ENCODE data around the gene DBX2.

Gene DBX2

DNA sequence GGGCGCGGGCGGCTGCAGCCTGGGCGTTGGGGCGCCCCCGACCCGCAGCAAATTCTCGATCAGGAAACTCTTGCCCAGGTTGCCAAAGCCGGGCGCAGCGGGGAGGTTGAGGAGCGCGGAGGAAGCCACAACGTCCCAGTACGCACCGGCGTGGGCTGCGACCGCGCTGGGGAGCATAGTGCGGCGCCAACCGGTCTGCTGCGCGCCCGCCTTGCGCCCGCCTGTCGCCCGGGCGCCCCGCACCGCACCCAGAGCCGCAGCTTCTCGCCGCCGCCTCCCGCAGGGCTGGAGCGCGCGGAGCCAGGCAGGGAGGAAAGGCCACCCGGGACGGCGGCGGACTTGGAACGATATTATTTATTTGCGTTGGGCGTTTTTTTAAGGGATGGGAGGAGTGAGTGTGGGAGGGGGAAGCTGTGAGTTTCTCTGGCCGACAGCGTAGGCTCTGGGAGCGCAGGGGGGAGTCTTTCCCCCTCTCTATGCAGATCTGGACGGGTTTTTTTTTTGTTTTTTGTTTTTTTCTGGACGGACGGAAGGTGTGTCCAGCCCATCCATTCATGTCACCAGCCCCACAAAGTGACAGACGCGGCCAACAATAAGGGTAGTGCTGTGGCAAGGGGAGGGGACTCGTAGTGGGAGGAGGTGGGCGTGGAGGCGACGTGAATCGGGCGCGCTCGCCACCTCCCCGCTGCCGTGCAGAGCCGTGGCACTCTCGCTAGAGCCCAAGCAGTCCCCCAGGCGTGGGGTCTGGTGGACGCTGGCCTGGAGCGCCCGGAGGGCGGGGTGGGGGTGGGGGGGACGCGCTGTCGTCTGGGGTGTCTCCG, at the start of gene DBX2:
Gene DBX2 (minus strand): TSS at position 349 of the 821 bp plus-strand sequence. CDS start 172 bp downstream, at position 177.
- no peak for TF ChIP-seq GATA3 (IDR thresholded peaks at IDR 0.05; ENCODE audit: low read depth, low read length)
- TF ChIP-seq GATA2 (IDR thresholded peaks at IDR 0.05; ENCODE audit: low read depth, low read length) = no peak

DNA sequence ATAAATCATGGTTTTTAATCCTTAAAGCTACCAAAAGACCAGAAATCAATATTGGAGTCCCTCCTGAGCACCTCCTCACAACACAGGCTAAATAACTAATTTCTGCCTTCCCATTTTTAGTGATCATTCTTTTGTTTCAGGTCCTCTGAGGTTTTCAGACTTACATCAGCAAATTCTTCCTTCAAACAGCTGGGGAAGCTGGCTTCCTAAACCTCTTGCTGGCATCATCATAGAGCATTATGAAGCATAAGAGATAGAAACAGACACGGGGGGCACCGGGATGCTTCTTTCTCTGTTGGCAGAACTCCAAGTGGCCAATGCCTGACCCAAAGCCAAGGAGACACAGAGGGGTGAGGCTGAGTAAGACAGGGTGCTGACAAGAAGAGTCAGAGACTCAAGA, 47.9 kb upstream of the DBX2 start:
- no peak for TF ChIP-seq GATA2 (IDR thresholded peaks at IDR 0.05; ENCODE audit: low read depth, low read length)
- TF ChIP-seq GATA3 (IDR thresholded peaks at IDR 0.05; ENCODE audit: low read depth, low read length) = no peak

DNA sequence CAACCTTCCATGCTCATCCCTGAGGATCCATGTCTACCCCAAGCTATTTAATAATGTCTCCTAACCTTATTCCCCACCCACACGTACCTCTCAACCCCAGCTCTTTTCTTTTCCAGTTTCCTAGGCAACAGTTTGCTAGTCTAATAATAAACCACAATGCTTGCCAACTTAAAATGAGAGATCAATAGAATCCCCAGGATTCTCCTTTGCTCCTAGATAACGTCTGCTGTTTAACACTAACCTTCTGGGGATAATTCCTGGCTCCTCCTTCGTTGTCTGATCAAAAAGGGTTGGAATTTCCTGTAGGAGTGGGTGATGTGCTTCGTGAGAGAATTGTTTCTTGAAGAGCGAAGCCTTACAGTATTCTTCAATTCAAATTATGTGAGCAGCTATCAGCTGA, 42.2 kb upstream of the DBX2 start:
- TF ChIP-seq GATA3 (IDR thresholded peaks at IDR 0.05; ENCODE audit: low read depth, low read length) = no peak
- TF ChIP-seq GATA2 (IDR thresholded peaks at IDR 0.05; ENCODE audit: low read depth, low read length) = no peak

DNA sequence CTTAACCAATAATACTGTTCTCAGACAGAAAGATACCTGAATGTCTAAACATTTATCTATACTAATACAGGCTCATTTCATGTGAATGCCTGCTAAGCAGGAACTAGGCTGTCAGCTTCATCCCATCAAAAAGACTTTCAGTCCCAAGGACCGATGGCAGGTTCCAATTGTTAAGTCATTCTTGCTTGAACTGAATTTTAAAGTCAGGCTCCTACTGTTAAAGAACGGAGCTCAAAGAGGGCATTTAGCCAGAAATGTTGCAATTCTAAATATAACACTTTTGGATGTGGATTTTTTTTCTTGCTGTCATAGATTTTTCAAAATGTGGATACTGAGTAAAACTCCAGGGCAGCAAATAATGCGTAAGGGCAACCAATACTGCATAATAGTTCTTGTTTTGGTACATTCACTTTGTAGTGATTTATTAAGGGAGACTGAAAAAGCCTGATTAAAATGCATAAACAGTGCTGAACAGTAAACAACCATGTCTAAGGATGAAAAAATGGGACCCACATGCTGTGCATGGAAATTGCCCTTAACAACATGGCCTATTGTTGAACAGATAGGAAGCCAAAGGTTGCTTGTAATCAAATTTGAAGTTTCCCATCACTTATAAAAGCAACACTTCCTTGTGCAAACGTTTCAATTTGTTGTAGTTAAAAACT, 38.6 kb upstream of the DBX2 start:
- TF ChIP-seq GATA3 (IDR thresholded peaks at IDR 0.05; ENCODE audit: low read depth, low read length) (no peak), GATA2 (IDR thresholded peaks at IDR 0.05; ENCODE audit: low read depth, low read length) (no peak)

DNA sequence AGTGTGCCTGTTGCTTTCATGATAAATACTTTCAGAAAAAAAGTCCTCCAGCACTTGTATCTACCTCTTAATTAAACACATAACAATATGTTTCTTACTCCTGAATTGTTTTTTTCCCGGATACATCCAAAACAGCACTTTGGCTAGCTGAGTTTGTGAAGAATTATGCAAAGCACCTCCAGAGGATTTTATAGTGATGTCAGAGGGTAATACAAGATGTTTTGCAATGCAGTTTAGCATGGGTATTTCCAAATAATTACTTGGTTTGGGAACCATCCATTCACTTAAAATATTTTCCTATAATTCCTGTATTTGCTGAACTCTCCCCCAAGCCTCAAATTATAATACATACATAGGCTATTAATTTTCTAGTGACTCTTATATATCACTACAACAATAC, 37.7 kb upstream of the DBX2 start:
- TF ChIP-seq GATA3 (IDR thresholded peaks at IDR 0.05; ENCODE audit: low read depth, low read length) (no peak), GATA2 (IDR thresholded peaks at IDR 0.05; ENCODE audit: low read depth, low read length) (no peak)

DNA sequence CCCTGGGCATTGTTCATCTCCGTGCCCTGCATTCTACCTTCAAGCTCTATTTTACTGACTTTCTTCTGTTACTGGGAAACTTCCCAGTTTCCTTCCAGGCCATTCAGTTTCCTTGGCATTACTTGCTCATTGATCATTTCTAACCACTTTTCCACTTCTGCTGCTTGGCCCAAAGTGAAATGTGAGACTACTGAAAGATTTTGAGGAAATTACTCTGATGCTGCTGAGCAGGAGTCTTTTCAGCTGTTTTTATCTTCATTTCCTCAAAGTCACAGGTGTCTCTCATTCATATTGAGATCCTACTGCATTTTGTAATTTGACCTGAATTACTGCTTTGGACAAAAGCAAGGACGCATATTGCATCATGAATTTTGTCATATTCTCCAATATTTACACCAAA, 26.4 kb upstream of the DBX2 start:
- TF ChIP-seq GATA3 (IDR thresholded peaks at IDR 0.05; ENCODE audit: low read depth, low read length) (no peak), GATA2 (IDR thresholded peaks at IDR 0.05; ENCODE audit: low read depth, low read length) (no peak)

DNA sequence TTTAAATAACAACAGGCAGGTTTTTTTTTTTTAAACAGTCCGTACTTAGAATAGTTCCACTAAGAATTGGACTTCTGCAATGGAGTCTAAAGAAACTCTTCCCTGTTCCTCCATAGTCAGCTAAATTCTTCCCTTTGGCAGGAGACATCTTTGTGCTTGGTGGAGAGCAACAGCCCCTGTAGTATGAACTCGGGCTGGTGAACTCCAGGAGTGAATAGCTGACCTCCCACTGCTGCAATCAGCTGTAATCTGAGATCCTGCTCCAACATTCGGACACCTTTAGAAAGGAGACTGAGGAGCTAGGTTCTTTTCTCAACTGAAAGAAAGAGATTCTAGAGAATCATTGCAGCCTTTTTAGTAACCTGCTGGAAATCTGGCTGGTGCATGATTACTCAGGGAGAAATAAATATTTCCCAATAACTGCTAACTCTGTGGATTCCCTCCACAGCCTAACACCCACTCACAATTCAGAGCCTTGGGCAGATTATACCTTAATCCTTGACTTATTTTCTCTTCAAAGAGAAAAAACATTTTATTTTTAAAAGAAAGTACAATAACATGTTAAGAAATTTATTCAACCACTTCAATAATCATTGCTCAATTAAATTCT, 25.6 kb upstream of the DBX2 start:
- TF ChIP-seq GATA2 (IDR thresholded peaks at IDR 0.05; ENCODE audit: low read depth, low read length) (no peak), GATA3 (IDR thresholded peaks at IDR 0.05; ENCODE audit: low read depth, low read length) (no peak)

DNA sequence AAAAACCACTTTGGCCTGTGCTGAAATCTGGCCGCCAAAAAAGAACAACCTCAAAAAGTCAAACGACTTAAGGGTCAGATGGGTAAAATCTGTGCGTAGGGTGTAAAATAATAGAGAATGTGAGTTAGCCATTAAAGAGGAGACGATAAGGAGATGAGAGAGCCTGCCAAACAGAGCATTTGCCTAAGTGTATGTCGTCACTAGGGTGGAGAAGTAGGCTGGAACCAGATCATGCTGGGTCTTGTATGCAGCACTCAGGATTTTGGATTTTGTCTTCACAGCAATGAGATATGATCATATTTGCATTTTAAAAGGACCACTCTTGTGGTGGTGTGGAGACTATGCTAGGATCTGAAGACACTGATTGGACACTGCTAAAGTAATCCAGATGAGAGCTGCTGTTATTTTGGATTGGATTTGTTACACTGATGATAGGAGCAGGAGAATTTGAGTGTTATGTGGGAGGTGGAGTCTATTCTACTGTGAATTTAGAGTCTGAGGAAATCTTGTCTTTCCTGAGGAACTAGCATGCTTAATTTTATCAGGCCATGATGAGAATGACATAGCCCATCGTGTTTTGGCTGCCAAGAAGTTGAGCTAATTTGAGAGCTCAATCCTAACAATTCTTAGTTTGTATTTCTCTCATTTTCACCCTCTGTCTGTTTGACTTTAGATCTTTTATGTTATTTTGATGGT, 24.8 kb upstream of the DBX2 start:
- no peak for TF ChIP-seq GATA3 (IDR thresholded peaks at IDR 0.05; ENCODE audit: low read depth, low read length)

DNA sequence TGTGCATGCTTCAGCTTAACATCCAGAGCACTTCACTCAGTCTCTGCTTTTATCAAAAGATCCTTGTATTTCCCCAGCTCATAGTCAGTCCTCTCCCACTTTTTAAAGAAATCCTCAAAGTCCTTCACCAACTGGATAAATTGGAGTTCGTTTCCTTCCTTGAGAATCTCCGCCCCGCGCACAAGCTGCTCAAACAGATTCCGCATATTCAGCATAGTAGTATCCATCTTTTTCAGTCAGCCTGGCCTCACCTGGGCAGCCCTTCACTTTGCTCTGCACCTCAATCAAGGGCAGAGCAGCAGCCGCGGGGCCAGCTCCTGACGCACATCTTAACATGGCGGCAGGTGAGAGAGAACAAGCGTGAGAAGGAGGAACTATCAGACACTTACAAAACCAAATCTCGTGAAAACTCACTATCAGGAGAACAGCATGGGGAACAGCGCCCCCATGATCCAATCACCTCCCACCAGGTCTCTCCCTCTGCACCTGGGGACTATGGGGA, 14.3 kb upstream of the DBX2 start:
- TF ChIP-seq GATA3 (IDR thresholded peaks at IDR 0.05; ENCODE audit: low read depth, low read length) (no peak), GATA2 (IDR thresholded peaks at IDR 0.05; ENCODE audit: low read depth, low read length) (no peak)

DNA sequence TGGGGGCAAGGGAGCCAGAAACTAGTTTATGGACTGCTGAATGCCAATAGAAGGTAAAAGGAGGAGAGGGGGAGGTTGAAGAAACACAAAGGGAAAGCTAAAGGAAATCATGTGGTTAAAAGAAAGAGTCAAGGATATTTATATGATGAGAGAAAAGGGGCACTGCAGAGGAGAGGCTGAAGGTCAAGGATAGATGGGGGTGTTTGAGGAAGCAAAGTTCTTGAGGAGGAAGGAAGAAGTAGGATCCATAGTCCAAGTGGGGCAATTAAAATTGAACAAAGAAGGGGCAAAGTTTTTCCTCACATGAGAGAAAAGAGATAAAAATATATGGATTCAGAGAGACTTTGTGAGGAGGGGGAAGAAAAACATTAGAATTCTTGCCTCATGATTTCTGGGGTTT, 10.1 kb upstream of the DBX2 start:
- TF ChIP-seq GATA2 (IDR thresholded peaks at IDR 0.05; ENCODE audit: low read depth, low read length) (no peak), GATA3 (IDR thresholded peaks at IDR 0.05; ENCODE audit: low read depth, low read length) (no peak)

DNA sequence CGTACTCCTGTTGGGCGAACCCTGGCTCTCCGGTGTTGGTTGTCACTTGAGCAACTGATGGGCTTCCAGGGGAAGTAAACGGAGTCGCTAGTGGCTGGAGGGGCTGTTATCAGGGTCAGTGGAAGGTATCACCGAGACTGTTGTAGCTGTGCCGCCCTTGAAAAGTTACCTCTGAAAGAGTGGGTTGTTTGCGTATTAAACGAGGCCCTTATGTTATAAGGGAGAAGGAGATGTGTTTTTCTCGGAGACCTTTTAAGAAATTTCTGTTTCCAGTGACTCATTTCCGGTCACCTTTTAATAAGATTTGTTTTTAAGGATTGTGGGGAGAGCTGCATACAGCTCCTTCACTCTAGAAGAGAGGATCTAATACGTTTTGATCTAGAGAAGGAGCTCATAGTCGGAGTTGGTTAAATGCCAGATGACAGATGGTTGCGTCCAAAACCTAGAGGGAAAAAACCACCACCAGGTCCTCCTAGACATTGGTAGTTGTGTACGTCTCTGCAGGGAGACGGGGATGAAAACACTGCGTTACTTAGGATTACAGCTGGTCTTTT, 750 bp upstream of the DBX2 start:
- TF ChIP-seq GATA3 (IDR thresholded peaks at IDR 0.05; ENCODE audit: low read depth, low read length) (no peak), GATA2 (IDR thresholded peaks at IDR 0.05; ENCODE audit: low read depth, low read length) (no peak)

DNA sequence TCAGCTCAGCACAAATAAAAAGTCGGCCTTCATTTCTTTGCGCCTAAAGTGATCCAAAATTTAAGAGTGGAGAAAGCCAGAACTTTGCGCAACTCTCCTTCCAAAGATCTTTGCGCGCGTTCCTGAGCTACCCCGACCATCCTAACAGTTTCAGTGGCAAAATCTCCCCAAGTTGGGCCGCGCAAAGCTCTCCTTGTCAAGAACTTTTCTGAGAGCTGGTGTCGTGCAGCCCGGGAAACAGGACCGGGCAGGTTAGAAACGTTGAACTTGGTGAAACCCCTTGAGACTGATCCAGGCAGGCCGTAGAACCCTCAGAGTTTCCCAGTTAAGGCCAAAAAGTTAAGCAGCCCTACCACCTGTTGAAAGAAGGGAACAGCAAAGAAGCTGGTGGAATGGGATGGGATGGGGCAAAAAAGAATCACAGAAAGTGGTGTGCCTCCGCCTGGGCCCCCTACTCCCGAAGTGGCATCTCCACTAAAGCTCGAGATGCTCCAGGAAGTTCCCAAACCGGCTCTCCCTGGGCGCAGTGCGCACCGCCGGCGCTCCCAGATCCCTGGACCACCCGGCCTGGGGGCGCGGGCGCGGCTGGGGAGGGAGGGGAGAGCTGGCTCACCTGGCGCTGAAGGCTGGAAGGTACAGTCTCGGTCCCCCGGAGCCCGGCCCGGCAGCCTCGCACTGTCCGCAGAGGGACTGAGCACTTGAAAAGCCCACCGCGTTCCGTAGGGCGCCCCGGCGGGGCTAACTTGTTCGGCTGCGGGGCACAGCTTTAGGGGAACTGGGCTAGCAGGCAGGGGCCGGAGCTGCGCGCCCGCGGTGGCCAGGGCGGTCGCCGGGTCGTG, 768 bp downstream of the DBX2 start:
- TF ChIP-seq GATA3 (IDR thresholded peaks at IDR 0.05; ENCODE audit: low read depth, low read length) (no peak), GATA2 (IDR thresholded peaks at IDR 0.05; ENCODE audit: low read depth, low read length) (no peak)

DNA sequence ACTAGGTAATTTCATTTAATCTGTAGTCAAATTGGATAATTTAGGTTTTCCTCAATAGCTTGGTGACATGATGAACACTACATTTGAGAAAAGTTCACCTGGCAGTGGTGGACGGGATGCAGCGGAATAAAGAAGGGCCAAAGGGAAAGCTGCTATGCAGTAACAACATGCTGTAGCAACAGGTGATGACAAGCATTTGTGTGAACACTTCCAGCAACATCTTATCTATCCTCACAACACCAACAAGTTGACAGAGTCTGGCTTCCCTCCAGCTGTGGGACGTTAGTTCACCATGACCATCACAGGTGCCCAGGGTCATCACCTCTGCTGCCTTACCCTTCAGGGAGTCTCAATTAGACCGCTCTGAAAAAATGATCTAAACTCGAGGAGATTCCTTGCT, 8.3 kb downstream of the DBX2 start:
- no peak for TF ChIP-seq GATA3 (IDR thresholded peaks at IDR 0.05; ENCODE audit: low read depth, low read length)
- TF ChIP-seq GATA2 (IDR thresholded peaks at IDR 0.05; ENCODE audit: low read depth, low read length) = no peak

All from SH-SY5Y (cell line).